Cardiac fibroblast (primary cell): Measurements from ENCODE around the gene TJP1.

Experiments
- DNase-seq, 2 donors: peaks; one replicate each; pipeline versions ENCODE4 v3.0.0 to v3.0.0-alpha.2; 2010; ENCODE audit warnings: low read depth in 2 of 2
- H3K4me3 ChIP-seq, 2 donors: replicated peaks in 1 of 2; 1 replicate in 1 of 2; 2 replicates in 1 of 2; pipeline ENCODE4 v1.5.1; 2011; ENCODE audit warnings: low read depth in 2 of 2, low read length in 2 of 2, mild to moderate bottlenecking in 2 of 2, moderate library complexity in 1 of 2
- CTCF ChIP-seq: IDR thresholded peaks from one replicate; pipeline ENCODE4 v1.5.1; 2011; ENCODE audit warnings: low read depth, mild to moderate bottlenecking, low read length, inconsistent platforms

Gene TJP1

GRCh38 chr15:29685156-29686078 lies 136.9 kb downstream of the TJP1 start:
- no peak overlapping the region for H3K4me3 ChIP-seq
- DNase-seq: peak; percentile 37 to 71
- no peak for TF ChIP-seq CTCF

- H3K4me3 ChIP-seq: no peak overlapping the region
- TF ChIP-seq CTCF: no peak
These were observed 139.5 kb downstream of the TJP1 start for GRCh38 chr15:29682781-29683180.

GRCh38 chr15:29682361-29682760 lies 139.9 kb downstream of the TJP1 start:
- DNase-seq: no peak
- H3K4me3 ChIP-seq: no peak overlapping the region
- TF ChIP-seq CTCF: no peak

More at GRCh38 chr15:29682781-29683180, 139.5 kb downstream of the TJP1 start:
- DNase-seq: peak in 1 of 2 donors; percentile 61

- H3K4me3 ChIP-seq: no peak overlapping the region
- TF ChIP-seq CTCF: no peak
- DNase-seq: no peak
These were observed 140.3 kb downstream of the TJP1 start for GRCh38 chr15:29681946-29682345.

- no peak overlapping the region for H3K4me3 ChIP-seq
- DNase-seq: no peak
- no peak for TF ChIP-seq CTCF
These were observed 141.0 kb downstream of the TJP1 start for GRCh38 chr15:29681166-29681845.

- H3K4me3 ChIP-seq: no peak overlapping the region
- DNase-seq: no peak
- no peak for TF ChIP-seq CTCF
These were observed 141.7 kb downstream of the TJP1 start for GRCh38 chr15:29680465-29681165.
